ENCODE results near the gene TRDMT1. TPM values are rescaled to one million over a fixed set of nuclear protein-coding genes. Genes with fewer than 3 reads are reported as not detected.

TRDMT1 gene
- total RNA-seq, 6 experiments from 2014 or later: 6.8 to 13.0 (median 8.6) TPM

- no peaks in the 10 kb centered on the region for H3K9me3 Mint-ChIP-seq
- no peak overlapping the region for H3K4me3 Mint-ChIP-seq
- H3K27ac Mint-ChIP-seq: no peak overlapping the region
- DNase-seq: no peak
- H3K4me1 Mint-ChIP-seq (ENCODE audit: low read depth): 0 out of 2 replicates have a peak, but pooled peaks cover 4% of the 10 kb centered on the region
- no peaks in the 10 kb centered on the region for H3K36me3 Mint-ChIP-seq (ENCODE audit: low read depth)
- no peaks in the 10 kb centered on the region for H3K27me3 Mint-ChIP-seq (ENCODE audit: insufficient read depth)
- no peak for TF ChIP-seq CTCF (IDR thresholded peaks at IDR 0.05)
Observed at GRCh38 chr10:17153321-17153720, 48.2 kb downstream of the TRDMT1 start.

GRCh38 chr10:17151716-17152115 lies 49.8 kb downstream of the TRDMT1 start:
- no peaks in the 10 kb centered on the region for H3K9me3 Mint-ChIP-seq
- H3K4me3 Mint-ChIP-seq: no peak overlapping the region

GRCh38 chr10:17147884-17148489 lies 53.5 kb downstream of the TRDMT1 start:
- DNase-seq: no peak
- H3K4me3 Mint-ChIP-seq: no peak overlapping the region
- H3K36me3 Mint-ChIP-seq (ENCODE audit: low read depth): peaks cover 7% of the 10 kb centered on the region
- H3K27me3 Mint-ChIP-seq (ENCODE audit: insufficient read depth): no peaks in the 10 kb centered on the region; the same call in 1 of the 2 replicates
- no peak overlapping the region for H3K27ac Mint-ChIP-seq
- H3K9me3 Mint-ChIP-seq: no peaks in the 10 kb centered on the region
- H3K4me1 Mint-ChIP-seq (ENCODE audit: low read depth): peaks cover 54% of the 10 kb centered on the region
- TF ChIP-seq CTCF (IDR thresholded peaks at IDR 0.05): no peak

More at GRCh38 chr10:17151716-17152115, 49.8 kb downstream of the TRDMT1 start:
- peaks cover 18% of the 10 kb centered on the region; the same call in 1 of the 2 replicates for H3K4me1 Mint-ChIP-seq (ENCODE audit: low read depth)
- H3K27ac Mint-ChIP-seq: no peak overlapping the region
- no peak for DNase-seq
- H3K27me3 Mint-ChIP-seq (ENCODE audit: insufficient read depth): no peaks in the 10 kb centered on the region
- H3K36me3 Mint-ChIP-seq (ENCODE audit: low read depth): no peaks in the 10 kb centered on the region
- TF ChIP-seq CTCF (IDR thresholded peaks at IDR 0.05): no peak

- no peaks in the 10 kb centered on the region for H3K9me3 Mint-ChIP-seq
- H3K27me3 Mint-ChIP-seq (ENCODE audit: insufficient read depth): no peaks in the 10 kb centered on the region; the same call in 1 of the 2 replicates
- no peak overlapping the region for H3K4me3 Mint-ChIP-seq
- DNase-seq: no peak
- H3K4me1 Mint-ChIP-seq (ENCODE audit: low read depth): peaks cover 55% of the 10 kb centered on the region
- no peak overlapping the region for H3K27ac Mint-ChIP-seq
- peaks cover 8% of the 10 kb centered on the region for H3K36me3 Mint-ChIP-seq (ENCODE audit: low read depth)
- no peak for TF ChIP-seq CTCF (IDR thresholded peaks at IDR 0.05)
Observed at GRCh38 chr10:17146892-17147291, 54.6 kb downstream of the TRDMT1 start.

GRCh38 chr10:17145239-17145638 lies 56.2 kb downstream of the TRDMT1 start:
- Mint-ChIP-seq H3K4me1 (ENCODE audit: low read depth) (peaks cover 53% of the 10 kb centered on the region), H3K9me3 (peaks cover 4% of the 10 kb centered on the region; the same call in 1 of the 2 replicates), H3K27ac (peak overlapping the region; percentile 29; the same call in 1 of the 2 replicates), H3K36me3 (ENCODE audit: low read depth) (peaks cover 15% of the 10 kb centered on the region), H3K27me3 (ENCODE audit: insufficient read depth) (no peaks in the 10 kb centered on the region; the same call in 1 of the 2 replicates), H3K4me3 (no peak overlapping the region)
- no peak for TF ChIP-seq CTCF (IDR thresholded peaks at IDR 0.05)
- DNase-seq: no peak
